SU-DHL-6 (cell line): ENCODE data around the gene OSER1.

ENCODE experiments used
- H2AFZ ChIP-seq: fragments of 200-600 bp; sonication (generic); 2 replicates; pipeline ENCODE4 v1.6.1; 2014; ENCODE audit warnings: low read depth, mild to moderate bottlenecking, moderate library complexity, mixed read lengths, antibody characterized with exemption, low read length; ENCODE audit not compliant: severe bottlenecking
- H3F3A ChIP-seq: fragments of 200-600 bp; shearing (Covaris generic); 2 replicates; pipeline ENCODE4 v1.6.0; 2016; ENCODE audit warnings: antibody characterized with exemption, mild to moderate bottlenecking; ENCODE audit not compliant: insufficient read depth
- H3K27ac ChIP-seq: fragments of 200-600 bp; sonication (generic); 2 replicates; pipeline ENCODE4 v1.5.1; 2016; ENCODE audit warnings: low read depth, mild to moderate bottlenecking, low read length, moderate library complexity, mixed read lengths
- H3K27me3 ChIP-seq: fragments of 200-600 bp; sonication (generic), shearing (Covaris generic); 2 replicates; pipeline ENCODE4 v1.6.0; 2014; ENCODE audit warnings: mild to moderate bottlenecking, low read length
- H3K36me3 ChIP-seq: fragments of 200-600 bp; sonication (generic); 2 replicates; pipeline ENCODE4 v1.6.1; 2014; ENCODE audit warnings: mild to moderate bottlenecking, low read length, mixed read lengths
- H3K4me2 ChIP-seq: fragments of 300-600, 200-600 bp; shearing (Covaris generic), sonication (generic); 2 replicates; pipeline ENCODE4 v1.6.0; 2014; ENCODE audit warnings: low read length, low read depth, mild to moderate bottlenecking; ENCODE audit not compliant: poor library complexity, severe bottlenecking
- H3K4me3 ChIP-seq: fragments of 200-600 bp; sonication (generic); 2 replicates; pipeline ENCODE4 v1.5.1; 2014; ENCODE audit warnings: antibody characterized with exemption, low read length, mild to moderate bottlenecking, mixed read lengths; ENCODE audit not compliant: insufficient read depth, poor library complexity, severe bottlenecking
- H3K79me2 ChIP-seq: fragments of 200-600 bp; sonication (generic); 2 replicates; pipeline ENCODE4 v1.6.1; 2014; ENCODE audit warnings: mild to moderate bottlenecking, low read length, moderate library complexity; ENCODE audit not compliant: insufficient read depth
- H3K9ac ChIP-seq: fragments of 200-600 bp; sonication (generic); 2 replicates; pipeline ENCODE4 v1.7.0; 2014; ENCODE audit warnings: mild to moderate bottlenecking, low read length
- H3K9me2 ChIP-seq: fragments of 200-600 bp; sonication (generic); replicated peaks from 2 replicates; pipeline ENCODE4 v1.6.1; 2014; ENCODE audit warnings: low read length; ENCODE audit not compliant: insufficient read depth
- H3K9me3 ChIP-seq: fragments of 200-600 bp; sonication (generic); 2 replicates; pipeline ENCODE4 v1.6.1; 2014; ENCODE audit warnings: low read length, mixed read lengths; ENCODE audit not compliant: insufficient read depth
- H4K20me1 ChIP-seq: fragments of 200-600 bp; sonication (generic); 2 replicates; pipeline ENCODE4 v1.6.1; 2014; ENCODE audit warnings: low read depth, mild to moderate bottlenecking, antibody characterized with exemption, low read length, moderate library complexity, mixed read lengths
- EZH2phosphoT487 ChIP-seq: fragments of 200-600 bp; sonication (generic), shearing (Covaris generic); conservative IDR thresholded peaks from 2 replicates; pipeline ENCODE4 v1.6.1; 2018; ENCODE audit warnings: mild to moderate bottlenecking, antibody characterized with exemption, low read length, moderate library complexity, mixed read lengths
- TF ChIP-seq, protein P1 (sequence below): fragments of 200-600 bp; sonication (generic); IDR thresholded peaks from one replicate; pipeline ENCODE4 v1.5.1; 2017; ENCODE audit warnings: antibody characterized with exemption, mild to moderate bottlenecking, low read length, moderate library complexity; ENCODE audit not compliant: insufficient read depth, poor library complexity, severe bottlenecking

OSER1 gene

DNA sequence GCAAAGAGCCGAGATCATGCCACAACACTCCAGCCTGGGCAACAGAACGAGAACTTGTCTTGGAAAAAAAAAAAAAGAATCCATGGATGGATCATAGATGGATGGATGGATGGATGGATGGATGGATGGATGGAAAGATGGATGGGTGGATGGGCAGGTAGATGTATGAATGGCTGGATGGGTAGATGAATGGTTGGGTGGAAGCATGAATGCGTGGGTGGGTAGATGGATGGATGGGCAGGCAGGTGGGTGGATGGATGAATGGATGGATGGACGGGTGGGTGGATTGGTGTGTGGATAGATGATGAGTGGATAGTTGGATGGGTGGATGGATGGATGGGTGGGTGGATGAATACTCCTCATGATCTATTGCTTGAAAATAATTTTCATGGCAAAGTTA, 25.0 kb downstream of the OSER1 start:
- Histone ChIP-seq H3F3A (no peaks in the 10 kb centered on the region), H3K36me3 (no peaks in the 10 kb centered on the region), H3K27me3 (no peaks in the 10 kb centered on the region), H3K4me3 (no peak overlapping the region), H3K79me2 (no peaks in the 10 kb centered on the region), H2AFZ (no peak overlapping the region), H3K27ac (no peak overlapping the region), H4K20me1 (no peaks in the 10 kb centered on the region), H3K4me2 (no peak overlapping the region), H3K9me2 (no peaks in the 10 kb centered on the region), H3K9me3 (no peaks in the 10 kb centered on the region), H3K9ac (no peak overlapping the region)
- TF ChIP-seq, protein P1, sequence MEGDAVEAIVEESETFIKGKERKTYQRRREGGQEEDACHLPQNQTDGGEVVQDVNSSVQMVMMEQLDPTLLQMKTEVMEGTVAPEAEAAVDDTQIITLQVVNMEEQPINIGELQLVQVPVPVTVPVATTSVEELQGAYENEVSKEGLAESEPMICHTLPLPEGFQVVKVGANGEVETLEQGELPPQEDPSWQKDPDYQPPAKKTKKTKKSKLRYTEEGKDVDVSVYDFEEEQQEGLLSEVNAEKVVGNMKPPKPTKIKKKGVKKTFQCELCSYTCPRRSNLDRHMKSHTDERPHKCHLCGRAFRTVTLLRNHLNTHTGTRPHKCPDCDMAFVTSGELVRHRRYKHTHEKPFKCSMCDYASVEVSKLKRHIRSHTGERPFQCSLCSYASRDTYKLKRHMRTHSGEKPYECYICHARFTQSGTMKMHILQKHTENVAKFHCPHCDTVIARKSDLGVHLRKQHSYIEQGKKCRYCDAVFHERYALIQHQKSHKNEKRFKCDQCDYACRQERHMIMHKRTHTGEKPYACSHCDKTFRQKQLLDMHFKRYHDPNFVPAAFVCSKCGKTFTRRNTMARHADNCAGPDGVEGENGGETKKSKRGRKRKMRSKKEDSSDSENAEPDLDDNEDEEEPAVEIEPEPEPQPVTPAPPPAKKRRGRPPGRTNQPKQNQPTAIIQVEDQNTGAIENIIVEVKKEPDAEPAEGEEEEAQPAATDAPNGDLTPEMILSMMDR, result no peak
- no peak for TF ChIP-seq EZH2phosphoT487

DNA sequence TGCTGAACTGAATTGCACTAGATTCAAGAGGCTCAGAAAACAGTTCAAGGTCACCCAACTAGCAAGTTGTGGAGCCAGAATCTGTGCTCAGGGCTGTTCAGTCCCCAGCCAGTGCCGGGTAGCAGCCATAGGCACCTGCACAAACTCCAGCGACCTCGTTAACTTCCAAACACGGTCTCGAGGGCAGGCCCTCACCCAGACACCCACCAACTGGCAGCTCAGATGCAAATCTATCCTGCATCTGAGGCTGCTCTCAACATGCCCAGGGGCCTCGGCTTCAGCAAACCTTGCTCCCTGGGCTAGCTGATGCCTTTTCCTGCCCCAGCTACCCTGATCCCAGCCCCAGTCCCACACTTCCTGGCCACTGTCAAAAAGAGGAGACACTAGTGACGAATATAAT, 27.3 kb downstream of the OSER1 start:
- no peak overlapping the region for H2AFZ ChIP-seq
- no peak overlapping the region for H3K4me3 ChIP-seq
- H3K4me2 ChIP-seq, result no peak overlapping the region
- H3K27ac ChIP-seq, result no peak overlapping the region
- H3K79me2 ChIP-seq, result no peaks in the 10 kb centered on the region
- H3F3A ChIP-seq, result no peaks in the 10 kb centered on the region
- no peaks in the 10 kb centered on the region for H4K20me1 ChIP-seq
- H3K36me3 ChIP-seq, result no peaks in the 10 kb centered on the region
- no peak overlapping the region for H3K9ac ChIP-seq
- TF ChIP-seq, protein P1, result no peak
- TF ChIP-seq EZH2phosphoT487, result no peak
- H3K9me2 ChIP-seq, result no peaks in the 10 kb centered on the region
- no peaks in the 10 kb centered on the region for H3K27me3 ChIP-seq
- no peaks in the 10 kb centered on the region for H3K9me3 ChIP-seq

DNA sequence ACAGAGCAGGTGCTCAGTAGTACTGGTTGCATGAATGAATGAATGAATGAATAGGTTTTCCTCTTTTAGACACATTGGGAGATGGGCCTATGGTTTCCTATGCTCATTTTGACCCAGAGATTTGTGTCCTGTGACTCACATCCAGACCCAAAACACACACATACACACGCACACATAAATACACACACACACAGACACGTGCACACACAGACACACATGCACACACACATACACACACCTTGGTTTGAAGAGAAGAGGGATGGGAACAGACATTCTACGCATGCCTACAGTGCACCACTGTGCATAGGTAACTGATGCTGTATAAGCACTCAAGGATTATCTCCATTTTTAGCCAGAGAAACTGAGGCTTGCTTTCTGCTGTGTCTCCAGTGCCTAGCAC, 27.7 kb downstream of the OSER1 start:
- H3K27ac ChIP-seq, result no peak overlapping the region
- no peaks in the 10 kb centered on the region for H3K36me3 ChIP-seq
- no peaks in the 10 kb centered on the region for H3F3A ChIP-seq
- H3K4me3 ChIP-seq, result no peak overlapping the region
- H3K4me2 ChIP-seq, result no peak overlapping the region
- no peaks in the 10 kb centered on the region for H3K9me3 ChIP-seq
- no peak for TF ChIP-seq EZH2phosphoT487
- TF ChIP-seq, protein P1, result no peak
- no peaks in the 10 kb centered on the region for H3K9me2 ChIP-seq
- no peaks in the 10 kb centered on the region for H3K79me2 ChIP-seq
- no peak overlapping the region for H3K9ac ChIP-seq
- no peak overlapping the region for H2AFZ ChIP-seq
- H3K27me3 ChIP-seq, result no peaks in the 10 kb centered on the region
- no peaks in the 10 kb centered on the region for H4K20me1 ChIP-seq

DNA sequence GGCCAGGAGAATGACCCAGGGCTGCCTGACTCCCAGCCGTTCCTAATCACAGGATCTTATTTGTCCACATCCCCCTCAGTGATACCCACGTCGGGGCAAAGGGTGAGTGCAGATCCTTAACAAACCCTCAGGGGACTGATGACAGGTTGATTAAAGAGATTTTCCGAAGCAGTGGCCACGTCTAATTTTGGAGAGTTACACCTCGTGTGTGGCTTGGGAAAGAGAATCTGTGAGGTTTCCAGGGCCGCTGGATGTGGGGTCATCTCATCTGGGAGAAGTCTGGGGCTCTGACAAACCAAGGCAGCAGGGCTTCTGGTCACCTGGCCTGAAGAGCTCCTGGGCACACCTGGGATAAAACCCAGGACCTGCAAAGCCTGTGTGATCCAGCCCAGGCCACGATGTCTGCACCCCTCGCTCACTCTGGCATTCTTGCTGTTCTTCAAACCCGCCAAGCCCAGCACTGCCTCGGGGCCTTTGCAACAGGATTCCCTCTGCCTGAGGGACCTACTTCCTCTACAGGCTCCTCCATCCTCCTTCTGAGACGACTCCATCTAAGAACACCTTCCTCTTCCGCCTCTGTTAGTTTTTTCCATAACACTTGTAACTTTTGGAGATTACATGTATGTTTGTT, 28.3 kb downstream of the OSER1 start:
- Histone ChIP-seq H3K9me2 (no peaks in the 10 kb centered on the region), H3K4me2 (no peak overlapping the region), H3F3A (no peaks in the 10 kb centered on the region), H3K36me3 (no peaks in the 10 kb centered on the region), H3K9ac (no peak overlapping the region), H2AFZ (no peak overlapping the region), H3K4me3 (no peak overlapping the region), H3K9me3 (no peaks in the 10 kb centered on the region), H3K79me2 (no peaks in the 10 kb centered on the region), H3K27me3 (no peaks in the 10 kb centered on the region), H3K27ac (no peak overlapping the region), H4K20me1 (no peaks in the 10 kb centered on the region)
- TF ChIP-seq, protein P1, result no peak
- TF ChIP-seq EZH2phosphoT487, result no peak
